NCI-H2029 (cell line): Measurements from ENCODE around the gene ZKSCAN4.

Source experiments
- DNase-seq: peaks from one replicate; lab custom pipeline; 2025; lab: John Stamatoyannopoulos, UW

Gene ZKSCAN4

GRCh38 chr6:28208111-28208659 lies 43.9 kb downstream of the ZKSCAN4 start:
- no peak for DNase-seq

GRCh38 chr6:28207510-28208110 lies 44.5 kb downstream of the ZKSCAN4 start:
- DNase-seq: no peak

- no peak for DNase-seq
Measured at GRCh38 chr6:28206928-28207509, 45.0 kb downstream of the ZKSCAN4 start.

GRCh38 chr6:28206527-28206926 lies 45.5 kb downstream of the ZKSCAN4 start:
- no peak for DNase-seq

- DNase-seq: no peak
Measured at GRCh38 chr6:28205879-28206278, 46.2 kb downstream of the ZKSCAN4 start.

- no peak for DNase-seq
Measured at GRCh38 chr6:28203201-28203600, 48.9 kb downstream of the ZKSCAN4 start.

- DNase-seq: no peak
Measured at GRCh38 chr6:28200020-28200419, 52.0 kb downstream of the ZKSCAN4 start.
